ENCODE data around the gene MALSU1.

GRCh38 chr7:23306936-23307521 lies 7.9 kb downstream of the MALSU1 start:
- no peak for TF ChIP-seq CTCF (IDR thresholded peaks at IDR 0.05 in 4 of 5, conservative IDR thresholded peaks at IDR 0.05 in 1 of 5)
- no peak for TF ChIP-seq POLR2A (IDR thresholded peaks at IDR 0.05)
